ENCODE data around the gene CASP4. TPM values are rescaled to one million over a fixed set of nuclear protein-coding genes. Genes with fewer than 3 reads are reported as not detected.

The CASP4 gene
- total RNA-seq, 4 donors from 2014 or later = 74.2 to 191 (median 115) TPM

DNA sequence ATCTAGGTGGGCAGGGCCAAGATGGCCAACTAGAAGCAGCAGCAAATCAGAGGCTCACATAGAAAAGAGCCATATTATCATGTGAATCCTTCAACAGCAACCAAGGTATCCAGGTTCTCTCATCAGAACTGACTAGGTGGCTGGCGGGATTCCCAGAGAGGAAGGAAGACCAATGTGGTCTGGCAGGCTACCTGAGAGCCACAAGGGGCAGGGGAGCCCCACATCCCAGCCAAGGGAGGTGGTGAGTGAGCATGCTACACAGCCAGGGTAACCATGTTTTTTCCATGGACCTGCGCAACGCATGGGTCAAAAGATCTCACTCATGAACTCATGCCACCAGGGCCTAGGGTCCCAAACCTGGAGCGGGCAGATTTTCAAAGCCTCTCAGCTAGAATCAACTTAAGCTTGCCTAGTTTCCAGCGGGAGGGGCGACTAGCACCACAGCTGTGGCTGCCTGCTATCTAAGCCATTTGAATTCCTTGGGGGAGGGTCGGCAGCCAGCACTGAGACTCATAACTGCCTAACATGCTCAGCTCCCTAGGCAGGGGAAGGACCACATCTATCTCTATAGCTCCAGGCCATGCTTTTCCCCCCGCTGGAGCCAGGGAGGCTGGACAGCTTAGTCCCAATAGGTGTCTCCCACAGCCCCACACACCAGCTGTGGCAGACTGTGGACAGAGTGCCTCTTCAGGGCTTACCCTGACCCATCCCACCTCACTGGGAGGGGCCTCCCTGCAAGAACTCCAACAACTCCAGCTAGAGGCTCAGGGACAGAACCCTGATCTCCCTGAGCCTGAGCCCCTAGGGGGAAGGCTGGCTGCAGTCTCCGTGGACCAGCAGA, 41.4 kb downstream of the CASP4 start:
- TF ChIP-seq, protein P1, sequence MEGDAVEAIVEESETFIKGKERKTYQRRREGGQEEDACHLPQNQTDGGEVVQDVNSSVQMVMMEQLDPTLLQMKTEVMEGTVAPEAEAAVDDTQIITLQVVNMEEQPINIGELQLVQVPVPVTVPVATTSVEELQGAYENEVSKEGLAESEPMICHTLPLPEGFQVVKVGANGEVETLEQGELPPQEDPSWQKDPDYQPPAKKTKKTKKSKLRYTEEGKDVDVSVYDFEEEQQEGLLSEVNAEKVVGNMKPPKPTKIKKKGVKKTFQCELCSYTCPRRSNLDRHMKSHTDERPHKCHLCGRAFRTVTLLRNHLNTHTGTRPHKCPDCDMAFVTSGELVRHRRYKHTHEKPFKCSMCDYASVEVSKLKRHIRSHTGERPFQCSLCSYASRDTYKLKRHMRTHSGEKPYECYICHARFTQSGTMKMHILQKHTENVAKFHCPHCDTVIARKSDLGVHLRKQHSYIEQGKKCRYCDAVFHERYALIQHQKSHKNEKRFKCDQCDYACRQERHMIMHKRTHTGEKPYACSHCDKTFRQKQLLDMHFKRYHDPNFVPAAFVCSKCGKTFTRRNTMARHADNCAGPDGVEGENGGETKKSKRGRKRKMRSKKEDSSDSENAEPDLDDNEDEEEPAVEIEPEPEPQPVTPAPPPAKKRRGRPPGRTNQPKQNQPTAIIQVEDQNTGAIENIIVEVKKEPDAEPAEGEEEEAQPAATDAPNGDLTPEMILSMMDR (IDR thresholded peaks at IDR 0.05; ENCODE audit: low read depth) = no peak

DNA sequence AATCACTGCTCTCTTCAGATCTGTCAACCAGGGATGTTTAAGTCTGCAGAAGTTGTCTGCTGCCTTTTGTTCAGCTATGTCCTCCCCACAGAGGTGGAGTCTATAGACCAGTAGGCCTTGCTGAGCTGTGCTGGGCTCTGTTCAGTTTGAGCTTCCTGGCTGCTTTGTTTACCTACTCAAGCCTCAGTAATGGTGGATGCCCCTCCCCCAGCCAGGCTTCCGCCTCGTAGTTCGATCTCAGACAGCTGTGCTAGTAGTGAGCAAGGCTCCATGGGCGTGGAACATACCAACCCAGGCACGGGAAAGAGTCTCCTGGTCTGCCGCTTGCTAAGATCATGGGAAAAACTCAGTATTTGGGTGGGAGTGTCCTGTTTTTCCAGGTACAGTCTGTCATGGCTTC, 42.5 kb downstream of the CASP4 start:
- TF ChIP-seq, protein P1 (IDR thresholded peaks at IDR 0.05; ENCODE audit: low read depth) = no peak

DNA sequence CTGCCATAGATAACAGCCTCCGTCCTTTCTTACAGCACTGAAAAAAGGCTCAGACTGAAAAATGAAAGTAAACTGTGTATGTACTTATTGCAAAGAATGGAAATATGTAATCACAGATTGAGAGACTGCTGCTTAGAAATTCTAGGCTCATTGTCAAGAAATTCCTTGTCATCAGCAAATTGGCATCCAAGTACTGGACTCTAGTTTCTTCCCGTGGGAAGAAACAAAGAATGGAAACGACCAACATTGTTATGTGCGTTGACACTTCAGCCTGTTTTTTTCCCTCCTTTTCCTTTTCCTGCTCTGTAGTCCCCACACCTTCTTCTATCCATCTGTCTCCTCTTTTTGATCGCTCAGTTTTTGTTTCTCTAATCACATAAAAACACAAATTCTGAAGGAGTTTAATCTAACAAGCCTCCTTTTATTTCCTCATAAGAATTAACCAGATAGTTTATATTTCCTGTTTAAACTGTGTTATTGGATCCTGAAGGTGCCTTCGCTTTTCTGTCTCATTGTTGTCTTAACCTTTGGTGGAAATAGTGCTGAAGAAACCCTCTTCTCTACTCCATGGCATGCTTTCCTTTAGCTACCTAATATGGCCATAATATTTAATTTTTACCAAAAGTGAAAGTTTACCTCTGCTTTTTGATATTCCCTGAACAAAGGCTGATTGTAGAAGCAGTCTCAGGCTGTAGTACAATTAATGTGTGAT, 50.1 kb downstream of the CASP4 start:
- TF ChIP-seq, protein P1 (IDR thresholded peaks at IDR 0.05; ENCODE audit: low read depth) = no peak

DNA sequence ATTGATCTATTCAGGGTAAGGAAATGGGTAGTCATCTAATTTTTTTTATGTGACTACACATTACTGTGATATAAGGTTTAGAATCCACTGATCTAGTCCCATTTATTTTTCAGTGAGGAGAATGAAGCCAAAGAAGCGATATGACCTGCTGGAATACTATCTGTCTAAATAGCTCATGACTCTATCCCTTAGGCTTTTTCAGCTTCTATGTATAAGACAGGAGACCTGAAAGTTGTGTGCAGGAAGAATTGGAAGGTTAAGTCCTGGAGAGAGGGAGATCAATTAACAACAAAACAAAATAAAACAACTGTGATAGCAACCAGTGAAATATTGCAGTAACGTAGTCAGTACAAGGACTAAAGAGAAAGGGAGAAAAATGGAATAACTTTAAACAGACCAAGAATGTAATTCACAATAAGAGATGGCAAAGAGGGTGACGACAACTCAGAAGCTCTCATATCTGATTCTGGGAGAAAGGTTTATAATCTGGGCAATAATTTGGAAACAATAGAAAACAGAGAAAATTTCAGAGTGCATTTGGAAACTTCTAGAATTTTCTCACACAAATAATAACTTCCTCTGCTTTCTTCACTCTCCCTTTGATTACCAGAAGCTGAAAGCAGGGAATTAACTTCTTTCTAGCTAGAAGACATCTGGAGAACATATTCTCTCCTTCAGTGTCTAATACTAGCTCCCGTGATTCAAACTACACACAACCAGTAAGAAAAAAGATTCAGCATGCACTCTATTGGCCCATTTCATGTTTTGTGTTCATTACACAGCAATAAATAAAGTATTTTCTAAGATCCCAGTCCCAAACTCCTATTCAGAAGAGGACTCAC, 50.9 kb downstream of the CASP4 start:
- TF ChIP-seq, protein P1 (IDR thresholded peaks at IDR 0.05; ENCODE audit: low read depth) = no peak

DNA sequence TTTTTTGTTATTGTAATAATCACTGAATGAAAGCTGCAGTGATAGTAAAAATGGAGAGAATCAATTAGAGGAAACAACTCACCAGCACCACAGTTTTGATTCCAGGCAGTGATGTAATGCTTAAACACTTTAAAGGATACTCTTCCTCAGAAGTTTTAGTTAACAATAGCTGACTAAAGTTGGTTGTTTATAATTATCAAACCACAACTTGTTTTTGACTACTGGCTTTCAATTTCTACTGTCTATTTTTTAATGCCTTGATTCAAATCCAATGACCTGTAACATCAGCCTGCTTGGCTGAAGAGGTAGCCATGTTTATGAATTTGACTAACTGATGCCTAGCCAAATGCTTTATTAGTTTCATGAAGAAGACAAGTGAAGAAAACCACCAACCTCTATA, 51.9 kb downstream of the CASP4 start:
- TF ChIP-seq, protein P1 (IDR thresholded peaks at IDR 0.05; ENCODE audit: low read depth) = no peak

- TF ChIP-seq, protein P1 (IDR thresholded peaks at IDR 0.05; ENCODE audit: low read depth) = no peak
Measured at GRCh38 chr11:104912102-104912501, 56.3 kb downstream of the CASP4 start.

- TF ChIP-seq, protein P1 (IDR thresholded peaks at IDR 0.05; ENCODE audit: low read depth) = no peak
Measured at GRCh38 chr11:104908186-104908531, 60.2 kb downstream of the CASP4 start.

All from subcutaneous adipose tissue (tissue), 4 donors.